Measurements from ENCODE around the gene CLCNKA. TPM values are rescaled to one million over a fixed set of nuclear protein-coding genes. Genes with fewer than 3 reads are reported as not detected.

CLCNKA gene
- total and polyA plus RNA-seq, 2 of the 8 experiments (the other 6 are each of a cell fraction or from before 2014, with no cell fraction given) = 0.95 to 2.0 TPM

GRCh38 chr1:16018308-16018707 lies 3.5 kb upstream of the CLCNKA start:
- no peaks in the 10 kb centered on the region for H4K20me1 ChIP-seq (replicated peaks in 1 of 2; ENCODE audit: control insufficient read depth in 1 of 2, insufficient read depth in 2 of 2, low read length in 2 of 2)
- no peak overlapping the region for H2AK5ac ChIP-seq (ENCODE audit: low read depth, low read length)
- DNase-seq (ENCODE audit: low read depth in 1 of 2, low spot score in 2 of 2) (no peak), FAIRE-seq (no peak)
- H3K18ac ChIP-seq (ENCODE audit: extremely low read depth, low read length) = no peak overlapping the region
- H2BK15ac ChIP-seq (ENCODE audit: low read length) = no peak overlapping the region
- ChIA-PET POLR2A (ENCODE audit: partially characterized antibody) (no interaction called here), CTCF (ENCODE audit: partially characterized antibody) (interaction anchor here (0.6 to 6.7 kb wide), 11 partner anchors 9 to 425 kb away, joined by 3 to 74 read pairs (median 4); no protein-coding TSS in a partner anchor)
- H3K36me3 ChIP-seq (ENCODE audit: control insufficient read depth in 2 of 4, insufficient read depth in 4 of 4, low read length in 3 of 4) = no peaks in the 10 kb centered on the region
- no peak overlapping the region for H4K5ac ChIP-seq (ENCODE audit: insufficient read length, low read depth, low read length)
- H3K27ac ChIP-seq (ENCODE audit: low read depth, low read length) = no peak overlapping the region
- no peaks in the 10 kb centered on the region for H3K9me3 ChIP-seq (ENCODE audit: insufficient read depth in 2 of 2, low read depth in 1 of 2, low read length in 1 of 2)
- no peak overlapping the region for H3K23ac ChIP-seq (ENCODE audit: insufficient read length)
- H3K9ac ChIP-seq (replicated peaks in 1 of 4; ENCODE audit: extremely low read depth in 1 of 4, low read depth in 3 of 4, low read length in 3 of 4) = no peak overlapping the region
- no peak overlapping the region for H3K4me2 ChIP-seq (ENCODE audit: insufficient read depth in 1 of 2, low read depth in 2 of 2, low read length in 2 of 2)
- no peak overlapping the region; the same call in 1 of the 2 replicates for H4K8ac ChIP-seq (ENCODE audit: extremely low read depth, insufficient read depth, low read length)
- 0 out of 2 replicates have a peak overlapping the region, but pooled peaks have one; percentile 63 for H2BK12ac ChIP-seq (ENCODE audit: low read depth, low read length)
- no peak overlapping the region for H2BK20ac ChIP-seq (ENCODE audit: low read length)
- no peak overlapping the region for H2BK120ac ChIP-seq (replicated peaks; ENCODE audit: low read depth, low read length)
- H3K79me1 ChIP-seq (ENCODE audit: low read depth, low read length) = no peaks in the 10 kb centered on the region
- H2BK5ac ChIP-seq (ENCODE audit: low read depth, low read length) = no peak overlapping the region
- H3K4me1 ChIP-seq (replicated peaks in 1 of 4; ENCODE audit: control insufficient read depth in 3 of 4, insufficient read depth in 4 of 4, low read length in 3 of 4) = peaks cover 5 to 34% (median 14%) of the 10 kb centered on the region in 4 experiments
- H3K27me3 ChIP-seq (replicated peaks in 1 of 4; ENCODE audit: control insufficient read depth in 3 of 4, extremely low read depth in 1 of 4, insufficient read depth in 3 of 4, low read length in 3 of 4) = peaks cover 0 to 4% (median under 1%) of the 10 kb centered on the region in 4 experiments; a peak in 3 of 7 replicates
- H4K91ac ChIP-seq (replicated peaks; ENCODE audit: insufficient read length, low read length) = no peak overlapping the region
- H3K56ac ChIP-seq (replicated peaks; ENCODE audit: insufficient read length, low read depth, low read length) = no peak overlapping the region
- H3K4ac ChIP-seq (replicated peaks; ENCODE audit: insufficient read length, low read depth, low read length) = no peak overlapping the region
- 90% methylated on average over 4 of the region's 4 CpGs; no CpG with 5 or more reads in 1 of the 2 experiments for WGBS, 2 experiments (ENCODE audit: extremely low coverage in 1 of 2, insufficient coverage in 1 of 2, insufficient read length in 1 of 2, insufficient replicate concordance in 2 of 2, low coverage in 1 of 2, low lambda C conversion rate in 2 of 2, missing lambda C conversion rate in 1 of 2)
- H3K23me2 ChIP-seq (ENCODE audit: low read depth, low read length) = no peaks in the 10 kb centered on the region; the same call in 1 of the 2 replicates
- H3K14ac ChIP-seq (ENCODE audit: insufficient read length) = no peak overlapping the region
- no peak overlapping the region for H3K4me3 ChIP-seq (ENCODE audit: extremely low read depth in 1 of 4, insufficient read depth in 2 of 4, low read depth in 3 of 4, low read length in 4 of 4)
- no peaks in the 10 kb centered on the region for H3K79me2 ChIP-seq (ENCODE audit: control insufficient read depth in 1 of 2, insufficient read depth in 2 of 2, low read length in 2 of 2)
- H2AFZ ChIP-seq (ENCODE audit: low read length) = no peak overlapping the region
- TF ChIP-seq BRCA1 (IDR thresholded peaks at IDR 0.05; ENCODE audit: low read depth, low read length) (no peak), SIX5 (IDR thresholded peaks at IDR 0.05; ENCODE audit: low read depth, low read length) (no peak), PHF8 (conservative IDR thresholded peaks at IDR 0.05; ENCODE audit: low read depth, low read length) (no peak), BACH1 (IDR thresholded peaks at IDR 0.05; ENCODE audit: low read length) (no peak), RXRA (IDR thresholded peaks at IDR 0.05; ENCODE audit: insufficient read depth, low read depth, low read length) (no peak), CTBP2 (IDR thresholded peaks at IDR 0.05; ENCODE audit: borderline replicate concordance, insufficient read depth, insufficient read length, low read length) (no peak), POU5F1 (IDR thresholded peaks at IDR 0.05; ENCODE audit: low read depth, low read length) (no peak), YY1 (IDR thresholded peaks at IDR 0.05; ENCODE audit: low read depth, low read length) (no peak), ATF2 (IDR thresholded peaks at IDR 0.05; ENCODE audit: low read length) (no peak), RNF2 (IDR thresholded peaks at IDR 0.05; ENCODE audit: borderline replicate concordance, low read depth, low read length, missing control alignments, poor library complexity, severe bottlenecking) (no peak), SUZ12 (IDR thresholded peaks at IDR 0.05; ENCODE audit: low read length) (no peak), FOSL1 (IDR thresholded peaks at IDR 0.05; ENCODE audit: insufficient read depth, low read depth, low read length) (no peak)
